HepG2 (cell line): ENCODE measurements around the gene HELT. TPM values are rescaled to one million over a fixed set of nuclear protein-coding genes. Genes with fewer than 3 reads are reported as not detected.

Source experiments
- ATAC-seq: fragments of 200-7000 bp; cut with Tn5 transposase; 3 replicates; pipeline ENCODE4 v1.9.1; 2020; ENCODE audit warnings: mild to moderate bottlenecking, moderate library complexity
- BruUV-seq: library from RNA; stranded (reverse); fragments of 400-500 nt; replicated peaks from 2 replicates; lab custom pipeline; 2021; lab: Mats Ljungman, UMichigan
- CTCF ChIA-PET: fragments of 300-600 bp; formaldehyde crosslinking; extraction: SDS; loops from one replicate; lab custom pipeline; 2021; ENCODE audit warnings: low total read pairs, inconsistent platforms, low intra/inter-chr PET ratio; lab: Yijun Ruan, JAX
- POLR2A ChIA-PET: fragments of 350-600 bp; sonication (Branson Sonifier 250); formaldehyde crosslinking; loops from one replicate; lab custom pipeline; 2020; ENCODE audit warnings: antibody characterized with exemption, inconsistent platforms; lab: Yijun Ruan, JAX
- DNase-seq: peaks from one replicate; pipeline ENCODE4 v3.0.0-alpha.2; 2015; ENCODE audit warnings: low spot score
- FAIRE-seq: peaks from 3 replicates; lab custom pipeline; 2011; peaks lifted over from hg19 to GRCh38; lab: Jason Lieb, UNC
- H2AFZ ChIP-seq: one replicate; pipeline ENCODE4 v1.6.1; 2011; ENCODE audit warnings: low read length, inconsistent platforms
- H3K27ac ChIP-seq: fragments of 300-600 bp; 3 replicates; pipeline ENCODE4 v1.8.0; 2011; ENCODE audit warnings: mixed run types, mild to moderate bottlenecking, mixed read lengths, low read length, inconsistent platforms; ENCODE audit not compliant: insufficient read depth; ENCODE audit errors: extremely low read length
- H3K27me3 ChIP-seq, 2 experiments: fragments of 200-600 bp in 1 of 2; 2 replicates in 1 of 2; 3 replicates in 1 of 2; pipeline versions ENCODE4 v1.6.0 to v1.8.0; 2011; ENCODE audit warnings: low read length in 2 of 2, mild to moderate bottlenecking in 2 of 2, moderate library complexity in 2 of 2, inconsistent platforms in 1 of 2; ENCODE audit not compliant: insufficient read depth in 2 of 2, control insufficient read depth in 1 of 2
- H3K36me3 ChIP-seq, 2 experiments: fragments of 200-600 bp in 1 of 2; replicated peaks in 1 of 2; 2 replicates in 1 of 2; 3 replicates in 1 of 2; pipeline versions ENCODE4 v1.5.1 to v1.8.0; 2011; ENCODE audit warnings: low read length in 2 of 2, inconsistent platforms in 1 of 2; ENCODE audit not compliant: insufficient read depth in 2 of 2, control insufficient read depth in 1 of 2
- H3K4me1 ChIP-seq: 2 replicates; pipeline ENCODE4 v1.5.1; 2012; ENCODE audit warnings: low read length, inconsistent platforms; ENCODE audit not compliant: insufficient read depth
- H3K4me2 ChIP-seq: 2 replicates; pipeline ENCODE4 v1.6.0; 2011; ENCODE audit warnings: low read depth, low read length, inconsistent platforms
- H3K4me3 ChIP-seq, 3 experiments: fragments of 200-600 bp in 1 of 3; sonication (generic), shearing (Covaris generic) in 1 of 3; replicated peaks in 1 of 3; 2 replicates each; pipeline ENCODE4 v1.5.1; 2011 to 2016; ENCODE audit warnings: low read length in 3 of 3, inconsistent platforms in 2 of 3, low read depth in 2 of 3, mild to moderate bottlenecking in 2 of 3, control low read depth in 1 of 3, mixed read lengths in 1 of 3; ENCODE audit not compliant: insufficient read depth in 1 of 3
- H3K79me2 ChIP-seq: one replicate; pipeline ENCODE4 v1.6.1; 2011; ENCODE audit warnings: low read length, inconsistent platforms; ENCODE audit not compliant: insufficient read depth
- H3K9ac ChIP-seq: 2 replicates; pipeline ENCODE4 v1.6.0; 2011; ENCODE audit warnings: mild to moderate bottlenecking, low read depth, low read length, inconsistent platforms; ENCODE audit not compliant: insufficient read depth
- H3K9me3 ChIP-seq: 2 replicates; pipeline ENCODE4 v1.5.1; 2012; ENCODE audit warnings: mild to moderate bottlenecking, low read length
- H4K20me1 ChIP-seq: 2 replicates; pipeline ENCODE4 v1.6.0; 2011; ENCODE audit warnings: inconsistent platforms, mild to moderate bottlenecking, low read length, moderate library complexity; ENCODE audit not compliant: insufficient read depth
- IRX3 ChIP-seq: sonication (generic); formaldehyde crosslinking; IDR thresholded peaks from 2 replicates; pipeline ENCODE4 v1.8.1; 2023; ENCODE audit warnings: mild to moderate bottlenecking, low read depth, missing genetic modification reagents, borderline replicate concordance
- ZNF550 ChIP-seq: sonication (generic); formaldehyde crosslinking; IDR thresholded peaks from 2 replicates; pipeline ENCODE4 v1.4.0; 2020; ENCODE audit warnings: mild to moderate bottlenecking, missing genetic modification reagents, borderline replicate concordance
- ZNF775 ChIP-seq: sonication (generic); formaldehyde crosslinking; IDR thresholded peaks from 2 replicates; pipeline ENCODE4 v1.4.0; 2020; ENCODE audit warnings: missing genetic modification reagents, mild to moderate bottlenecking, moderate library complexity, borderline replicate concordance
- WGBS: methylation state at CpG from one replicate; pipeline ENCODE4 v1.1.6; 2017; ENCODE audit warnings: low lambda C conversion rate; 5-methylcytosine and 5-hydroxymethylcytosine counted together
- in situ Hi-C: cut with HindIII; loops from 2 replicates; pipeline ENCODE4 v1.10.0; 2017; ENCODE audit warnings: low pct_unique_long_range_greater_than_20kb; ENCODE audit not compliant: extremely low pct_ligation_motif_present
- intact Hi-C: fragments of 100-400 bp; cut with micrococcal nuclease; formaldehyde crosslinking; loops from one replicate; pipeline ENCODE4 v1.10.0; 2022; ENCODE audit not compliant: unreplicated experiment
- polyA plus RNA-seq, 8 experiments: library from polyadenylated mRNA; depleted of rRNA in 3 of 8; stranded (reverse) in 7 of 8; unstranded in 1 of 8; fragments of >200 nt; fragmentation: Illumina TruSeq in 4 of 8; extraction: Trizol in 4 of 8; gene quantifications; 2 replicates each; pipeline versions ENCODE4 v1.2.1 to v1.2.3, GENCODE V29; 2011 to 2016; ENCODE audit warnings: low read depth in 4 of 8, missing spikeins in 1 of 8, mixed read lengths in 1 of 8; ENCODE audit not compliant: insufficient read depth in 1 of 8
- total RNA-seq, 5 experiments: library from RNA; depleted of rRNA; stranded (reverse); fragments of >200 nt; fragmentation: Illumina TruSeq; extraction: Trizol; gene quantifications; 2 replicates each; pipeline ENCODE4 v1.2.3, GENCODE V29; 2016; ENCODE audit warnings: low read depth in 1 of 5
- TF ChIP-seq, protein P1 (sequence below): sonication (generic); formaldehyde crosslinking; IDR thresholded peaks from 2 replicates; pipeline ENCODE4 v1.5.0; 2020; ENCODE audit warnings: missing genetic modification reagents
- TF ChIP-seq, protein P2 (sequence below): sonication (generic); formaldehyde crosslinking; IDR thresholded peaks from 2 replicates; pipeline ENCODE4 v1.4.0; 2020; ENCODE audit warnings: missing genetic modification reagents
- TF ChIP-seq, protein P3 (sequence below): sonication (generic); formaldehyde crosslinking; IDR thresholded peaks from 2 replicates; pipeline ENCODE4 v1.8.0; 2022; ENCODE audit warnings: mild to moderate bottlenecking, missing genetic modification reagents
- TF ChIP-seq, protein P4 (sequence below): IDR thresholded peaks from 2 replicates; pipeline ENCODE4 v1.6.1; 2016; ENCODE audit warnings: low read depth
- TF ChIP-seq, protein P5 (sequence below): sonication (generic); formaldehyde crosslinking; IDR thresholded peaks from 2 replicates; pipeline ENCODE4 v1.9.0; 2021; ENCODE audit warnings: missing genetic modification reagents, borderline replicate concordance

Gene HELT
- total and polyA plus RNA-seq, 2 of the 13 experiments (the other 11 are each of a cell fraction or from before 2014, with no cell fraction given): not detected

DNA sequence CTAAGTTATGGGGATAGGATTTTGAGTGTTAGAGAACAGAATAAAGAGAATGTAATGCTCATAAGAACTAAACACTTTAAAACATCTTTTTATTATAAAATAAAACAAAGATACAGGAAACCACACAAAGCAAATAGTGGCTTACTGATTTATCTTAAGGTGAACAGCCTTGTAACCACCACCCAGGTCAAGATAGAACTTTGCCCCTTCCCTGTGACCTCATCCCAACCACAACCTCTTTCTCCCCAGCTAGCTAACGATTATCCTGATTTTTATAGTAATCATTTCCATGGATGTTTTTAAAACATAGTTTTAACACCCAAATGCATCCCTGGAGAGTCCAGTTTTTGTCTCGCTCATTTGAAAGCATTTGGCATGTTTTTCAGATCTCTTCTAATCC, 17.0 kb downstream of the HELT start (continued):
- TF ChIP-seq, protein P1, sequence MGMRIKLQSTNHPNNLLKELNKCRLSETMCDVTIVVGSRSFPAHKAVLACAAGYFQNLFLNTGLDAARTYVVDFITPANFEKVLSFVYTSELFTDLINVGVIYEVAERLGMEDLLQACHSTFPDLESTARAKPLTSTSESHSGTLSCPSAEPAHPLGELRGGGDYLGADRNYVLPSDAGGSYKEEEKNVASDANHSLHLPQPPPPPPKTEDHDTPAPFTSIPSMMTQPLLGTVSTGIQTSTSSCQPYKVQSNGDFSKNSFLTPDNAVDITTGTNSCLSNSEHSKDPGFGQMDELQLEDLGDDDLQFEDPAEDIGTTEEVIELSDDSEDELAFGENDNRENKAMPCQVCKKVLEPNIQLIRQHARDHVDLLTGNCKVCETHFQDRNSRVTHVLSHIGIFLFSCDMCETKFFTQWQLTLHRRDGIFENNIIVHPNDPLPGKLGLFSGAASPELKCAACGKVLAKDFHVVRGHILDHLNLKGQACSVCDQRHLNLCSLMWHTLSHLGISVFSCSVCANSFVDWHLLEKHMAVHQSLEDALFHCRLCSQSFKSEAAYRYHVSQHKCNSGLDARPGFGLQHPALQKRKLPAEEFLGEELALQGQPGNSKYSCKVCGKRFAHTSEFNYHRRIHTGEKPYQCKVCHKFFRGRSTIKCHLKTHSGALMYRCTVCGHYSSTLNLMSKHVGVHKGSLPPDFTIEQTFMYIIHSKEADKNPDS (CRISPR knock-in tag): no peak
- TF ChIP-seq, protein P2, sequence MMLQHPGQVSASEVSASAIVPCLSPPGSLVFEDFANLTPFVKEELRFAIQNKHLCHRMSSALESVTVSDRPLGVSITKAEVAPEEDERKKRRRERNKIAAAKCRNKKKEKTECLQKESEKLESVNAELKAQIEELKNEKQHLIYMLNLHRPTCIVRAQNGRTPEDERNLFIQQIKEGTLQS (CRISPR knock-in tag): no peak
- TF ChIP-seq, all 625 proteins: peak for 0

DNA sequence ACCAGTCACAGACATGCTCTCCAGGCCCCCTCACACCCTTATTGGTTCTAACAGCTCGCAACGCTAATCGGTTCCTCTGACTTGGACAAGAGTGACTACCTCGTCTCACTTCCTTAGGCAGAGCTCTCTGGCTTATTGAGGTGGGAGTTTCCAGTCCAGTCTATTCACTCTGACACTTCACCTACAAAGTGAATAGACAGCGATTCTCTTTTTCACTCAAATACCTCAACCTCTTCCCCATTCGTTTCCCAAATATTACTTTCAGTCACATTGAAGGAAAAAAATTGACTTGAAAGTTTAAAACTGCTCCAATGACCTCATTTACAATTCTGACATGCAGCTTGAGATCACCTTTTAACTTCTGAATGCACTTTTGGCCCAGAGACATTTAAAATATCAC, 17.7 kb downstream of the HELT start:
- 0 out of 2 replicates have a peak, but pooled peaks cover 6% of the 10 kb centered on the region for H3K4me1 ChIP-seq
- intact Hi-C loops: no loop called here
- no peaks in the 10 kb centered on the region for H3K36me3 ChIP-seq
- H4K20me1 ChIP-seq: no peaks in the 10 kb centered on the region
- H3K9me3 ChIP-seq: peaks cover 8% of the 10 kb centered on the region; the same call in 1 of the 2 replicates
- H3K4me2 ChIP-seq: no peak overlapping the region
- in situ Hi-C loops: loop anchor here (5.0 to 25.0 kb wide), 2 partner anchors 101 to 1001 kb away; no protein-coding TSS in a partner anchor
- no peak overlapping the region for H3K9ac ChIP-seq
- DNase-seq (no peak), ATAC-seq (no peak), FAIRE-seq (no peak)
- WGBS: 49% methylated on average over 6 of the region's 6 CpGs
- TF ChIP-seq ZNF550 (CRISPR knock-in tag) (no peak), ZNF775 (CRISPR knock-in tag) (no peak), IRX3 (CRISPR knock-in tag) (no peak)
- TF ChIP-seq, protein P3, sequence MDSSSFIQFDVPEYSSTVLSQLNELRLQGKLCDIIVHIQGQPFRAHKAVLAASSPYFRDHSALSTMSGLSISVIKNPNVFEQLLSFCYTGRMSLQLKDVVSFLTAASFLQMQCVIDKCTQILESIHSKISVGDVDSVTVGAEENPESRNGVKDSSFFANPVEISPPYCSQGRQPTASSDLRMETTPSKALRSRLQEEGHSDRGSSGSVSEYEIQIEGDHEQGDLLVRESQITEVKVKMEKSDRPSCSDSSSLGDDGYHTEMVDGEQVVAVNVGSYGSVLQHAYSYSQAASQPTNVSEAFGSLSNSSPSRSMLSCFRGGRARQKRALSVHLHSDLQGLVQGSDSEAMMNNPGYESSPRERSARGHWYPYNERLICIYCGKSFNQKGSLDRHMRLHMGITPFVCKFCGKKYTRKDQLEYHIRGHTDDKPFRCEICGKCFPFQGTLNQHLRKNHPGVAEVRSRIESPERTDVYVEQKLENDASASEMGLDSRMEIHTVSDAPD (CRISPR knock-in tag): no peak
- TF ChIP-seq, protein P4, sequence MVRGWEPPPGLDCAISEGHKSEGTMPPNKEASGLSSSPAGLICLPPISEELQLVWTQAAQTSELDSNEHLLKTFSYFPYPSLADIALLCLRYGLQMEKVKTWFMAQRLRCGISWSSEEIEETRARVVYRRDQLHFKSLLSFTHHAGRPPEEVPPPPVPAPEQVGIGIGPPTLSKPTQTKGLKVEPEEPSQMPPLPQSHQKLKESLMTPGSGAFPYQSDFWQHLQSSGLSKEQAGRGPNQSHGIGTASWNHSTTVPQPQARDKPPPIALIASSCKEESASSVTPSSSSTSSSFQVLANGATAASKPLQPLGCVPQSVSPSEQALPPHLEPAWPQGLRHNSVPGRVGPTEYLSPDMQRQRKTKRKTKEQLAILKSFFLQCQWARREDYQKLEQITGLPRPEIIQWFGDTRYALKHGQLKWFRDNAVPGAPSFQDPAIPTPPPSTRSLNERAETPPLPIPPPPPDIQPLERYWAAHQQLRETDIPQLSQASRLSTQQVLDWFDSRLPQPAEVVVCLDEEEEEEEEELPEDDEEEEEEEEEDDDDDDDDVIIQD (CRISPR knock-in tag): no peak
- TF ChIP-seq, protein P5, sequence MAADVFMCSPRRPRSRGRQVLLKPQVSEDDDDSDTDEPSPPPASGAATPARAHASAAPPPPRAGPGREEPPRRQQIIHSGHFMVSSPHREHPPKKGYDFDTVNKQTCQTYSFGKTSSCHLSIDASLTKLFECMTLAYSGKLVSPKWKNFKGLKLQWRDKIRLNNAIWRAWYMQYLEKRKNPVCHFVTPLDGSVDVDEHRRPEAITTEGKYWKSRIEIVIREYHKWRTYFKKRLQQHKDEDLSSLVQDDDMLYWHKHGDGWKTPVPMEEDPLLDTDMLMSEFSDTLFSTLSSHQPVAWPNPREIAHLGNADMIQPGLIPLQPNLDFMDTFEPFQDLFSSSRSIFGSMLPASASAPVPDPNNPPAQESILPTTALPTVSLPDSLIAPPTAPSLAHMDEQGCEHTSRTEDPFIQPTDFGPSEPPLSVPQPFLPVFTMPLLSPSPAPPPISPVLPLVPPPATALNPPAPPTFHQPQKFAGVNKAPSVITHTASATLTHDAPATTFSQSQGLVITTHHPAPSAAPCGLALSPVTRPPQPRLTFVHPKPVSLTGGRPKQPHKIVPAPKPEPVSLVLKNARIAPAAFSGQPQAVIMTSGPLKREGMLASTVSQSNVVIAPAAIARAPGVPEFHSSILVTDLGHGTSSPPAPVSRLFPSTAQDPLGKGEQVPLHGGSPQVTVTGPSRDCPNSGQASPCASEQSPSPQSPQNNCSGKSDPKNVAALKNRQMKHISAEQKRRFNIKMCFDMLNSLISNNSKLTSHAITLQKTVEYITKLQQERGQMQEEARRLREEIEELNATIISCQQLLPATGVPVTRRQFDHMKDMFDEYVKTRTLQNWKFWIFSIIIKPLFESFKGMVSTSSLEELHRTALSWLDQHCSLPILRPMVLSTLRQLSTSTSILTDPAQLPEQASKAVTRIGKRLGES: no peak
- H3K27ac ChIP-seq: no peak overlapping the region
- no TSS peak for BruUV-seq
- no peak overlapping the region for H2AFZ ChIP-seq
- H3K79me2 ChIP-seq: no peaks in the 10 kb centered on the region
- ChIA-PET POLR2A (no interaction called here), CTCF (no interaction called here)
- peaks cover 1 to 10% of the 10 kb centered on the region in 2 experiments; a peak in 2 of 5 replicates for H3K27me3 ChIP-seq
- no peak overlapping the region for H3K4me3 ChIP-seq
